HG02840 (cell line): ENCODE data around the gene CYP2W1.

Source experiments
- ATAC-seq: cut with Tn5 transposase; IDR thresholded peaks from one replicate; pipeline ENCODE4 v1.9.1; 2021; ENCODE audit warnings: mild to moderate bottlenecking, moderate library complexity, moderate number of reproducible peaks; ENCODE audit not compliant: unreplicated experiment, low FRiP score

Gene CYP2W1

DNA sequence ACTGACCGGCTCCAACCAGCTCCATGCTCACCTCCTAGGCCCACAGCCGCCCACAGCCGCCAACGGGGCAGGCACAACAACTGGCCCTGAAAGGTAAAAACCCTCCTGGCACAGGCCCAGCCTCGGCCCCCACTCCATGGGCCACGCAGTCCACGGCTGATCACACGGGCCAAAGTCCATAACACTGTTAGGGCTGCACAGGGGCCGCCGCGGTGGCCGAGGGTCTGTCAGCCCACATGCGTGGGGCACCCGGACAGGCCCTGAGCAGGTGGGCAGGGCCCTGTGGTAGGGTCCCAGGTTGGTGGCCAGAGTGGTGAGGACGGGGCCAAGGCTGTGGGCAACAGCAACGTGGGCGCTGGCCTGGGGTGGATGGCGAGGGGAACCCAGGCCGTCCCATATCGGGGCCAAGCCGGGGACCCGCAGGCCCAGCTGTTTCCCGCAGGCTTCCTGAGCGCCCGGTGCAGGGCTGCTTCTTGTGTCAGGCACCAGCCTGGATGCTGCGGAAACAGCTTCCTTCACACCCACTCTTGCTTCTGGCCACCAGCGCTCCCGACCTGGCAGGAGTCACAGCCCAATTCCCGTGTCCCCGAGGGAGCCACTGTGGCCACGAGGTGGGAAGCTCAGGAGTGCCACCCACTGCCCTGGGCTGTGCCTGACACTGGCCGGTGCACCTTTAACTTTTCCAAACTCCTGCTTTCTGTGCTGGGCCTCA lies 29.2 kb downstream of the CYP2W1 start:
- no peak for ATAC-seq

DNA sequence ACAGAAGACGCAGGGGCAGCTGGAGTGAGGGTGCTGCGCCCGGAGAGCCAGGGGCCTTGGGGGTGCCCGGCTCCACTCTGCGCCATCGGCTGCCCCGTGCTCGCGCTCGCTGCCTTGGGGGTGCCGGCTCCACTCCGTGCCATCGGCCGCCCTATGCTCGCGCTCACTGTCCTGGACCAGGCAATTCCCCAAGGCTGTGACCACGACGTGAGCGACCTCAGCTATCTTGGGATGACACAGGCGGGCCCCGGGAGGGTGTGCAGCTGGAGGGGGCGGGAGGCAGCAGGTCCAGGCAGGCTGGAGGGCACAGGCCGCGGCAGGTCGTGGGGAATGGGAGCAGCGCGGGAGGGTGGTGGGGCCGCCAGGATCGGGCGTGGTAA lies 29.7 kb downstream of the CYP2W1 start:
- ATAC-seq: no peak

- ATAC-seq: no peak
Measured at GRCh38 chr7:1013581-1013980, 30.6 kb downstream of the CYP2W1 start.

DNA sequence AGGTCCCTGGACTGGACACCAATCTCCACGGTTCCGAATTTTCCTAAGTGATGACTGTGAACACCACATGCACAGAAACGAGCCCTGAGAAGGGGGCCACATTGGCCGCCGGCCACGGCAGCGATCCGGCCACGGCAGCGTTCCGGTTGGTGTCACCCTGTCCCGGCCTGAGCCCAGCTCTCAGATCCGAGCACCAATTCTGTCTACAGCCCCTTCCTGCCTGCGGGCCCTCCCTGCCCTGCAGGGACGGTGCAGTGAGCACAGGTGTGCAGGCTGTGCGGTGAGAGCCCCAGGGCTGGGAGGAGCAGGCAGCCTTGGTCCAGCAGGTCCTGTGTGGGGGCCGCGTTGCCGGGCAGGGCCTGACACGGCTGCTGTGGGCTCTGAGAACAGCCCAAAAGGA lies 31.7 kb downstream of the CYP2W1 start:
- no peak for ATAC-seq

- ATAC-seq: no peak
Measured at GRCh38 chr7:1015196-1016121, 32.5 kb downstream of the CYP2W1 start.

DNA sequence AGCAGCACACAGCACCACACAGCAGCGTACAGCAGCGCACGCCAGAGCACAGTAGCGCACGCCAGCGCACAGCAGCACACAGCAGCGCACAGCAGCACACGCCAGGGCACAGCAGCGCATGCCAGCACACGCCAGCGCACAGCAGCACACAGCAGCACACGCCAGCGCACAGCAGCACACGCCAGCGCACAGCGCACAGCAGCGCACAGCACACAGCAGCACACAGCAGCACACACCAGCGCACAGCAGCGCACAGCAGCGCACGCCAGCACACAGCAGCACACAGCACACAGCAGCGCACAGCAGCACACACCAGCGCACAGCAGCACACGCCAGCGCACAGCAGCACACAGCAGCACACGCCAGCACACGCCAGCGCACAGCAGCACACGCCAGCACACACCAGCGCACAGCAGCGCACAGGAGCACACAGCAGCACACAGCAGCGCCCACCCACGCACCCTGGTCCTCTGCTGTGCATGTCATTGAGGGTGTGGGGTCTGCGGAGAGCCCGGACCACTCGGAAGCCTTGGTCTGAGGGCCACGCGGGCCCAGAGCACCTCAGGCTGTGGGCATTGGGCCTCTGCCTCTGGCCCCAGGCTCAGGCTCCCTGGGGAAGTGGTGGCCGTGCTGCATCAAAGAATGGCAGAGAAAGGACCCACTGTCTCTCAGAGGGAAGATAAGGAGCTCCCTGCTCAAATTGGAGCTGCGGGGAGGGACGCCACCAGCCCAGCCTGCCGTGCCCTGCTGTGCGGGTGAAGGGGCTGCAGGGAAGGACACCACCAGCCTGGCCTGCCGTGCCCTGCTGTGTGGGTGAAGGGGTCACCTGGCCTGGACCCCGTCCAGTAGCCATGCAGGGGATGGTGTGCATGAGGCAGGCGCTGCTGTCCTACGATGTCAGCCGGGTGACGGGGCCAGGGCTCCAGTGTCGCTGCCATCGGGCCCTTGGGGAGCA lies 33.9 kb downstream of the CYP2W1 start:
- no peak for ATAC-seq

DNA sequence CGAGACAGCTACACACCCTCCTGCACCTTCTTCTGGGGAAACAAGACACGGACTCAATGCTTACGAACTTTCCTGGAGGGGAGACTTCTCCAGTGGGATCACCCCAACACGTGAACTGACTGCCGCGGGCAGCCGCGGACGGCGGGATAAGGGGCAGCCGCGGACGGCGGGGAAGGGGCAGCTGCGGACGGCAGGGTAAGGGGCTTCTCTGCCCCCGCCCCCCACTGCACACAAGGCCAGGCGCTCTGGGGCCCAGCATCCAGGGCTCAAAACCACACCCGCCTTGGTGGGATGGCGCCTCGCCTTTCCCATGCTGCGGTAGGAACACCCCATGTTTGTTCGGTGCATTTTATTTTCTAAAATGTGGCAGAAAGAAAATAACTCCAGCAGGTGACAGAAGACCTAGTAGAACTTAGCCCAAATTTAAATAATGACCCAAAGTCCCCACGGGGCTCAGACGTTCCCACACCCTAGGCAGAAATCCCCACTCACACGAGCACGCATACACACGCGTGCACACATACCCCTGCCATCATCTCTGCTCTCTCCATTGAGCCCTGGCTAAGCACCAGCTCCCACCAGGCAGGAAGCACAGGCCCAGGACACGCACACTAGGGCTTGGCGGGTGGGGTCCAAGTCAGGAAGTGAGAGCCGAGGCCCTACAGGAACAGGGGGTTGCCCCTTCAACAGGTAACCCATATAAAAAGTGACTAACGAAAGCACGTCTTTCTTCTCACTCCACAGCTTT lies 34.8 kb downstream of the CYP2W1 start:
- ATAC-seq: no peak

GRCh38 chr7:1018334-1018695 lies 35.3 kb downstream of the CYP2W1 start:
- ATAC-seq: no peak

DNA sequence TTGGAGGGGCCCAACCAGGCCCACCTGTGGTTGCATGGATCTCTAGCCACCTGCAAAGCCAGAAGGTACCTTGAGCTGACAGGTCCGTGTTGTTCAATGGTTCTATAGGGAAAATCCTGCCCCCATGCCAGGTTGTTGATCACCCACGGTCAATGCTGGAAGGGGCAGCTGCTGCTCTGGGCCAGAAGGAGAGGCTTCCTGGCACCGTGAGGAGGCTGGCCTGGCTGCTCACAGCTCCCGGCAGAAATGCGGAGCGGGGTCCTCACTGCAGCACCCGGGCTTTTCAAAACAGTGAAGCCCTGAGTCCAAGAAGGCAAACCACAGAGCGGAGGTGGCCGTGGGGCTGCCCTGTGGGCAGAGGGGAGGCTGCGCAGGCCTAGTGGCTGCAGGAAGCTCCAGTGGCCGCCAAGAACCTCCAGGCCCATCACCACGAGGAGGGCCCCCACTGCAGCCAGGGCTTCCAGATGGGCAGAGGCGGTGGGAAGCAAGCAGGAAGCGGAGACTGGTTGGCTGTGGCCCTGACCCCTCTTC lies 36.3 kb downstream of the CYP2W1 start:
- ATAC-seq: no peak

DNA sequence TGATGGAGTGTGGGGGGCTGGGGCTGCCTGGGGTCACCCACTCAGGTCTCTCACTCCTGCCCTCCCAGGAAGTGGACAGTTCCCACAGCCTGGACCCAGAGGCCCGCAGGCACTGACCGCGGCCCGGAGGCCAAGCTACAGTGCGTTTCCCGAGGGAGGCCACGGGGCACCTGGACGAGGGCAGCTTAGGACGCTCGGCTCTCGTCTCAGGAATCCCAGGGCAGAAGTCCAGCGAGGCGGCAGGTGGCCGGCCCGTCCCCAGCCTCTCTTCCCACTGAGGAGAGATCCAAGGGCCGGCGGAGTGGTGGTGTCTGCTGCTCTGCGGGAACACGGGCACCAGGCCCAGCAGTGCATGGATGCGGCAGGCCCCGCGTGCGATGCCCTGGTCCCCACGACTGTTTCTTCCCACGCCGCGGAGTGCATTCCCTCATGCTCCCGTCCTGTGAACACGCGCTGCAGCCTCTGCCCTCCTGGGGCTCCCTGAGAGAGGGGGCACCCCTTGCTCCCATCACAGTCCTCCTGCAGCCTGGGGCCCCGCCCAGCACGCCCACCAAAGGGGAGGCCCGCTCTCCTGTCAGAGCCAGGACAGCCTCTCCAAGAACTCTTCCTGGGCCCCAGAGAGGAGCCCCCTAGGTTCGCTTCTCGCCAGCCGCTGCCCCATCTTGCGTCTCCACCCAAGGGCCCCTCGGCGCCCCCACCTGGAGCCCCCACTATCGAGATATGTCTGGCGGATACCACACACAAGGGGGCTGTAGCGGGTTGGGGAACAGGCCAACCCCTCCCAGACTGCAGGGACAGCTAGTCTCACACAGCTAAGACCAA lies 37.0 kb downstream of the CYP2W1 start:
- no peak for ATAC-seq

GRCh38 chr7:1020849-1021251 lies 37.9 kb downstream of the CYP2W1 start:
- no peak for ATAC-seq

DNA sequence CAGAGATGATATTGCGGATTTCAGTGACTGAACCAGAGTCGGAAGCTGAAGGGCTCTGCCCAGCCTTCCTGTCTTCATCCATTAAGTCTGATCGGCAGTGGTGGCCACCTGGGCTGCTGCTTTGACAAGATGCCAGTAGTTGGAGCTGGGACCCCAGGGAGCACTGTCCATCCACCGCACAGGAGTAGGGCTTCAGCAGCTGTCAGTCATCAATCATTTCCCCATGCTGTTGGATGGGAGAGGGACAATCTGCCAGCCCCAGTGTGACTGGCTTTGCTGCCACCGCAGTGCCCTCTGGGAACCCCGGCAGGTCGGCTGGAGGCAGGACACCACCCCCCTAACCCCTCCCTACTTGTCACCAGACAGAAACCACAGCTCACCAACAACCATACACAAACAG lies 38.4 kb downstream of the CYP2W1 start:
- no peak for ATAC-seq

- no peak for ATAC-seq
Measured at GRCh38 chr7:1021931-1022330, 39.0 kb downstream of the CYP2W1 start.

- ATAC-seq: no peak
Measured at GRCh38 chr7:1022356-1022755, 39.4 kb downstream of the CYP2W1 start.

DNA sequence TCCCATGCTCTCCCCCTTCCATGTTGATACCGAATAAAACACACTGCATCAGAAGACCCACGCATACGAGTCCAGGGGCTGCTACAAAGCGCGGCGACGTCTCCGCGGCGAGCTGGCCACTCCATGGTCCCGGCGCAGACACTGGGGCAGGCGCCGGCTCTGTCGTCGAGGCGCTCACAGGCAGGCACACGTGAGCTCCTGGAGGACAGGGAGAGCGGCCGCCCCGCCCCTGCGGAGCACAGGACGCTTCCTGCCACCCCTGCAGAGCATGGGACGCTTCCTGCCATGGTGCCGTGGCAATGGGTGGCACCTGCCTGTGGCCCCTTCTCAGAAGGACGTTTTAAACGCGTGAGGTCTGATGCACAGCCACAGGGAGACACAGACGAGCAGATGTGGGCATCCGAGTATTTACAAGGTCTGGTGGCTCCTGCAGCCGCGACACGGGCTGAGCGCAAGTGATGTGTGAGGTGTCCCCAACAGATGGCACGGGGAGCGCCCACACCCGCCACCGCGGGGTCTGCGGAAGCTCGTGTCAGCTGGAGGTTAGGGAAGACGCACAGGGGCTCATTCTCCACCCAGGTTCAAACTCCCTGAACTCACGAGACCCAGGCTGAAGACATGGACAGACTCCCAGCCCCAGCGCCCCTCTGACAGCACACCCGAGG lies 40.0 kb downstream of the CYP2W1 start:
- ATAC-seq: no peak

- peak; percentile 47 for ATAC-seq
Measured at GRCh38 chr7:1024331-1024841, 41.4 kb downstream of the CYP2W1 start.

- ATAC-seq: no peak
Measured at GRCh38 chr7:1024876-1025742, 42.1 kb downstream of the CYP2W1 start.
